Sigmoid colon (tissue), 7 donors: ENCODE measurements around the gene BCO2. TPM values are rescaled to one million over a fixed set of nuclear protein-coding genes. Genes with fewer than 3 reads are reported as not detected.

Source experiments
- DNase-seq: peaks from one replicate; pipeline ENCODE4 v3.0.0-alpha.2; 2019
- H3K27ac ChIP-seq, 4 donors: fragments of 200-600 bp; sonication (generic); one replicate each; pipeline ENCODE4 v1.5.1; 2016 to 2019; ENCODE audit warnings: mild to moderate bottlenecking in 1 of 4
- H3K27me3 ChIP-seq, 3 donors: fragments of 200-600 bp; sonication (generic); one replicate each; pipeline ENCODE4 v1.5.1; 2019; ENCODE audit warnings: mild to moderate bottlenecking in 1 of 3
- H3K36me3 ChIP-seq, 4 donors: fragments of 200-600 bp; sonication (generic); one replicate each; pipeline ENCODE4 v1.5.1; 2016 to 2019
- H3K4me1 ChIP-seq, 4 donors: fragments of 200-600 bp; sonication (generic); one replicate each; pipeline ENCODE4 v1.5.1; 2017 to 2019
- H3K4me3 ChIP-seq, 4 donors: fragments of 200-600 bp; sonication (generic); one replicate each; pipeline ENCODE4 v1.5.1; 2017 to 2019; ENCODE audit warnings: mild to moderate bottlenecking in 2 of 4, moderate library complexity in 1 of 4
- H3K9me3 ChIP-seq, 4 donors: fragments of 200-600 bp in 3 of 4; sonication (generic) in 3 of 4; one replicate each; pipeline versions ENCODE4 v1.5.1 to v1.6.1; 2013 to 2019
- EP300 ChIP-seq, 4 donors: sonication (generic); formaldehyde crosslinking; IDR thresholded peaks; one replicate each; pipeline ENCODE4 v1.6.1; 2017; ENCODE audit warnings: antibody characterized with exemption in 4 of 4
- POLR2A ChIP-seq, 2 donors: fragments of 450-650 bp; IDR thresholded peaks; one replicate each; pipeline ENCODE4 v1.6.1; 2016; ENCODE audit warnings: antibody characterized with exemption in 2 of 2, mild to moderate bottlenecking in 2 of 2, moderate library complexity in 2 of 2
- POLR2AphosphoS5 ChIP-seq, 4 donors: sonication (generic); formaldehyde crosslinking; IDR thresholded peaks; one replicate each; pipeline ENCODE4 v1.6.1; 2017; ENCODE audit warnings: antibody characterized with exemption in 4 of 4
- WGBS, 2 donors: extraction: QIAGEN DNeasy Blood & Tissue Kit; methylation state at CpG; one replicate each; pipeline ENCODE4 v1.1.7; 2013; 5-methylcytosine and 5-hydroxymethylcytosine counted together
- intact Hi-C: fragments of 100-400 bp; cut with DNase I; formaldehyde crosslinking; loops from one replicate; pipeline ENCODE4 v1.15.1; 2023
- polyA plus RNA-seq, 3 donors: library from polyadenylated mRNA; stranded (reverse); fragments of 200-250 nt; gene quantifications; one replicate each; pipeline ENCODE4 v1.2.3, GENCODE V29; 2013
- total RNA-seq, 4 donors: library from RNA; depleted of rRNA; stranded (reverse); fragments of >200 nt; gene quantifications; one replicate each; pipeline ENCODE4 v1.1.0, GENCODE V29; 2016
- TF ChIP-seq, protein P1 (sequence below), 4 experiments: fragments of 450-650 bp in 3 of 4; fragments of 200-600 bp in 1 of 4; IDR thresholded peaks; one replicate each; pipeline ENCODE4 v1.5.1; 2016 to 2019; ENCODE audit warnings: antibody characterized with exemption in 4 of 4, mild to moderate bottlenecking in 3 of 4, moderate library complexity in 2 of 4
- donor health status: healthy with polysubstance abuse.
- donor health status: Bipolar disorder and iron deficiency.
- donor health status: healthy.

The BCO2 gene
- total and polyA plus RNA-seq, 7 donors = 3.2 to 16.9 (median 7.1) TPM; not detected in 2

DNA sequence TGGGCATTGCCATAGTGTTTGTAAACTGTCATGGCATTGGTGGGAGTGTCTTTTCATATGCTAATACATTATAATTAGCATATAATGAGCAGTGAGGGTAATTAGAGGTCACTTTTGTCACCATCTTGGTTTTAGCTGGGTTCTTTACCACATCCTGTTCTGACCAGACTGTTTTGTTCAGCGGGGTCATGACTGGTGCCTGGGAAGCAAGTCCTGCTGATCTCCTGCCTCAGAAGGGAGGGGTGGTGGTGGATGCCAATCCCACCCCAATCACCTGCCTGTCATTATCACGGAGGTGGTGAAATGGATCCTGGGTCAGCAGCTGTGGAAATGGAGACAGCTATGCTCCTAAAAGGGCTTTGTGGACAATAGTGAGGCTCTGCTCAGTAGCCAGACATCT lies 42.6 kb upstream of the BCO2 start:
- Histone ChIP-seq H3K4me3 (no peak overlapping the region), H3K4me1 (peaks cover 0 to 10% (median 8%) of the 10 kb centered on the region in 4 donors), H3K27ac (no peak overlapping the region), H3K36me3 (no peaks in the 10 kb centered on the region), H3K9me3 (no peaks in the 10 kb centered on the region), H3K27me3 (no peaks in the 10 kb centered on the region)
- TF ChIP-seq EP300 (IDR thresholded peaks at IDR 0.05) = no peak
- TF ChIP-seq, protein P1, sequence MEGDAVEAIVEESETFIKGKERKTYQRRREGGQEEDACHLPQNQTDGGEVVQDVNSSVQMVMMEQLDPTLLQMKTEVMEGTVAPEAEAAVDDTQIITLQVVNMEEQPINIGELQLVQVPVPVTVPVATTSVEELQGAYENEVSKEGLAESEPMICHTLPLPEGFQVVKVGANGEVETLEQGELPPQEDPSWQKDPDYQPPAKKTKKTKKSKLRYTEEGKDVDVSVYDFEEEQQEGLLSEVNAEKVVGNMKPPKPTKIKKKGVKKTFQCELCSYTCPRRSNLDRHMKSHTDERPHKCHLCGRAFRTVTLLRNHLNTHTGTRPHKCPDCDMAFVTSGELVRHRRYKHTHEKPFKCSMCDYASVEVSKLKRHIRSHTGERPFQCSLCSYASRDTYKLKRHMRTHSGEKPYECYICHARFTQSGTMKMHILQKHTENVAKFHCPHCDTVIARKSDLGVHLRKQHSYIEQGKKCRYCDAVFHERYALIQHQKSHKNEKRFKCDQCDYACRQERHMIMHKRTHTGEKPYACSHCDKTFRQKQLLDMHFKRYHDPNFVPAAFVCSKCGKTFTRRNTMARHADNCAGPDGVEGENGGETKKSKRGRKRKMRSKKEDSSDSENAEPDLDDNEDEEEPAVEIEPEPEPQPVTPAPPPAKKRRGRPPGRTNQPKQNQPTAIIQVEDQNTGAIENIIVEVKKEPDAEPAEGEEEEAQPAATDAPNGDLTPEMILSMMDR (IDR thresholded peaks at IDR 0.05) = no peak
- no peak for TF ChIP-seq POLR2A (IDR thresholded peaks at IDR 0.05)
- no peak for TF ChIP-seq POLR2AphosphoS5 (IDR thresholded peaks at IDR 0.05)
- intact Hi-C loops = no loop called here
- no peak for DNase-seq
- 39 to 58% methylated on average over 2 of the region's 2 CpGs for WGBS, 2 donors

- no peak for DNase-seq
- Histone ChIP-seq H3K4me1 (no peaks in the 10 kb centered on the region), H3K27ac (no peak overlapping the region), H3K27me3 (no peaks in the 10 kb centered on the region), H3K36me3 (no peaks in the 10 kb centered on the region), H3K9me3 (no peaks in the 10 kb centered on the region), H3K4me3 (no peak overlapping the region)
- 18 to 63% methylated on average over 3 of the region's 4 CpGs for WGBS, 2 donors
- TF ChIP-seq POLR2A (IDR thresholded peaks at IDR 0.05) (no peak), EP300 (IDR thresholded peaks at IDR 0.05) (no peak), POLR2AphosphoS5 (IDR thresholded peaks at IDR 0.05) (no peak)
- TF ChIP-seq, protein P1 (IDR thresholded peaks at IDR 0.05) = no peak
- intact Hi-C loops = no loop called here
Measured at GRCh38 chr11:112134473-112134872, 40.8 kb upstream of the BCO2 start.

GRCh38 chr11:112143597-112143996 lies 31.7 kb upstream of the BCO2 start:
- H3K27ac ChIP-seq = no peak overlapping the region
- no peak for DNase-seq

GRCh38 chr11:112150517-112150916 lies 24.8 kb upstream of the BCO2 start:
- Histone ChIP-seq H3K4me3 (no peak overlapping the region), H3K27ac (no peak overlapping the region), H3K4me1 (no peaks in the 10 kb centered on the region), H3K36me3 (no peaks in the 10 kb centered on the region), H3K27me3 (no peaks in the 10 kb centered on the region), H3K9me3 (no peaks in the 10 kb centered on the region)
- no peak for DNase-seq
- TF ChIP-seq POLR2AphosphoS5 (IDR thresholded peaks at IDR 0.05) = no peak
- no peak for TF ChIP-seq EP300 (IDR thresholded peaks at IDR 0.05)
- TF ChIP-seq POLR2A (IDR thresholded peaks at IDR 0.05) = no peak
- TF ChIP-seq, protein P1 (IDR thresholded peaks at IDR 0.05) = no peak
- intact Hi-C loops = no loop called here
- WGBS, 2 donors = 86 to 90% methylated on average over 5 of the region's 5 CpGs

More at GRCh38 chr11:112143597-112143996, 31.7 kb upstream of the BCO2 start:
- intact Hi-C loops = no loop called here
- Histone ChIP-seq H3K27me3 (no peaks in the 10 kb centered on the region), H3K4me1 (no peaks in the 10 kb centered on the region), H3K36me3 (no peaks in the 10 kb centered on the region), H3K9me3 (no peaks in the 10 kb centered on the region), H3K4me3 (no peak overlapping the region)
- TF ChIP-seq POLR2AphosphoS5 (IDR thresholded peaks at IDR 0.05) (no peak), POLR2A (IDR thresholded peaks at IDR 0.05) (no peak), EP300 (IDR thresholded peaks at IDR 0.05) (no peak)
- TF ChIP-seq, protein P1 (IDR thresholded peaks at IDR 0.05) = no peak
- 94% methylated on average over 3 of the region's 3 CpGs for WGBS, 2 donors
